ENCODE data around the gene MSL3.

- TF ChIP-seq, protein P1, sequence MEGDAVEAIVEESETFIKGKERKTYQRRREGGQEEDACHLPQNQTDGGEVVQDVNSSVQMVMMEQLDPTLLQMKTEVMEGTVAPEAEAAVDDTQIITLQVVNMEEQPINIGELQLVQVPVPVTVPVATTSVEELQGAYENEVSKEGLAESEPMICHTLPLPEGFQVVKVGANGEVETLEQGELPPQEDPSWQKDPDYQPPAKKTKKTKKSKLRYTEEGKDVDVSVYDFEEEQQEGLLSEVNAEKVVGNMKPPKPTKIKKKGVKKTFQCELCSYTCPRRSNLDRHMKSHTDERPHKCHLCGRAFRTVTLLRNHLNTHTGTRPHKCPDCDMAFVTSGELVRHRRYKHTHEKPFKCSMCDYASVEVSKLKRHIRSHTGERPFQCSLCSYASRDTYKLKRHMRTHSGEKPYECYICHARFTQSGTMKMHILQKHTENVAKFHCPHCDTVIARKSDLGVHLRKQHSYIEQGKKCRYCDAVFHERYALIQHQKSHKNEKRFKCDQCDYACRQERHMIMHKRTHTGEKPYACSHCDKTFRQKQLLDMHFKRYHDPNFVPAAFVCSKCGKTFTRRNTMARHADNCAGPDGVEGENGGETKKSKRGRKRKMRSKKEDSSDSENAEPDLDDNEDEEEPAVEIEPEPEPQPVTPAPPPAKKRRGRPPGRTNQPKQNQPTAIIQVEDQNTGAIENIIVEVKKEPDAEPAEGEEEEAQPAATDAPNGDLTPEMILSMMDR (IDR thresholded peaks at IDR 0.05): no peak
- no peak for TF ChIP-seq EP300 (IDR thresholded peaks at IDR 0.05)
- no peak for TF ChIP-seq POLR2AphosphoS5 (IDR thresholded peaks at IDR 0.05)
- TF ChIP-seq POLR2A (IDR thresholded peaks at IDR 0.05): no peak
Measured at GRCh38 chrX:11784543-11784942, 26.5 kb downstream of the MSL3 start.

All from gastroesophageal sphincter (tissue), 3 donors.